Fibroblast of skin of right quadriceps (primary cell): ENCODE data around the gene ELSPBP1.
"Not testable (repeated sequence)": the region's sequence is repeated elsewhere in the genome, so short reads cannot be mapped to it uniquely, and the experiment has no call there.

Source experiments
- DNase-seq: peaks from one replicate; pipeline ENCODE4 v3.0.0-alpha.2; 2013

The ELSPBP1 gene

GRCh38 chr19:47994209-47994802, at the start of gene ELSPBP1:
Gene ELSPBP1, plus strand, starts transcription at chr19:47994632. Its CDS starts 14,036 bp downstream, at chr19:48008668.
- no peak for DNase-seq

GRCh38 chr19:47949852-47950521, 44.4 kb upstream of the ELSPBP1 start:
- not testable (repeated sequence) for DNase-seq

- not testable (repeated sequence) for DNase-seq
These were observed 42.3 kb upstream of the ELSPBP1 start for GRCh38 chr19:47952132-47952531.

GRCh38 chr19:47955936-47956335, 38.5 kb upstream of the ELSPBP1 start:
- DNase-seq, result not testable (repeated sequence)

GRCh38 chr19:47973529-47973928, 20.9 kb upstream of the ELSPBP1 start:
- DNase-seq, result no peak

GRCh38 chr19:47991191-47991808, 3.1 kb upstream of the ELSPBP1 start:
- DNase-seq, result no peak

GRCh38 chr19:47992070-47992469, 2.4 kb upstream of the ELSPBP1 start, which contains the start of gene BSPH1:
Gene BSPH1, minus strand, starts transcription at chr19:47992170. Its CDS starts 89 bp downstream, at chr19:47992081.
- no peak for DNase-seq

DNA sequence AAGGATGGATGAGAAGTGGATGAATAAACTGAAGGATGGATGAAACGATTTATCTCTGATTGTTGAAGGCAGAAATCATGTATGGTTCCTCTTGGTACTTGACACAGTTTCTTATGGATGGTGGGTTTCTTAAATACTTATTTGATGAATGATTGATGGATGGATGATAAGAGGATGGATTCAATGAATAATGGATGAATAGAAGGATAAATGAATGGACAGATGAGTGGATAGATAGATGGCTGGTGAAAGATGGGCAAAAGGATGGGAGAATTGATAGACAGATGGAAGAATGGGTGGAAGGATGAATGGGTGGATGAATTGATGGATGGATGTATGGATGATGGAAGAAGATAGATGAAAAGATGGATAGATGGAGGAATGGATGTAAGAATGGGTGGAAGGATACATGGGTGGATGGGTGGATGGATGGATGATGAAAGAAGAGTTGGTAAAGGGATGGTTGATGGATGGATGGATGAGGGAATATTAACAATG, 1.8 kb downstream of the ELSPBP1 start:
- no peak for DNase-seq

GRCh38 chr19:47998800-47999199, 4.4 kb downstream of the ELSPBP1 start:
- DNase-seq, result no peak

DNA sequence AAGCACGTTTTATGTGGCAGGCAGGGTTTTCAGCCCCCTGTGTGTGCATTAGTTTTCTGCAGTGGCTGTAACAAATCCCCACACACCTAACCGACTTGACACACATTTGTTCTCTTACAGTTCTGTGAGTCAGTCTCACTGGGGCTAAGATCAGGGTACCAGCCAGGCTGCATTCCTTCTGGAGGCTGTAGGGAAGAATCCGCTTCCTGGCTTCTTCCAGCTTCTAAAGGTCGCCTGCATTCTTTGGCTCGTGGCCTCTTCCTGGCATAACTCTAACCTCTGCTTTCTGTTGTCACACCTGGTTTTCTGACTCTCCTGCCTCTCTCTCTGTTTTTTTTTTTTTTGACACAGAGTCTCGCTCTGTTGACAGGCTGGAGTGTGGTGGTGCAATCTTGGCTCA, 6.4 kb downstream of the ELSPBP1 start:
- DNase-seq, result no peak

- no peak for DNase-seq
These were observed 9.8 kb downstream of the ELSPBP1 start for GRCh38 chr19:48004236-48004635.

DNA sequence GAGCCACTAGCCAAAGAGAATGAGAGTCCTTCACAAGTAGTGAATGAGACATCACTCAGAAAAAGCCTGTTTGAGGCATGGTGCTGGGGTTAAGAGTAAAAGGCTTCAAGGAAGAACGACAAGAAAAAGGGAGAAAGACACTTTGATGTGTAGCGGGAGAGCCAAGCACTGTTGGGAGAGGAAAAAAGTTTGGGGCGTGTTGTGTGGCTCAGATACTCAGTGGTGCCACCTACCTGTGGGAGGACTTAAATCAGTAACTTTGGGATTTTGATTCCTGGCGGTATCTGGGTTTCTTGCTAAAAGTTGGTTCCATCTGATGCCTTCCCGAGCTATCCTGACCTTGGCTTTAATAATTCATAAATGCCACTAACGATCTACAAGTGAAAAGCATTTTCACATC, 12.3 kb downstream of the ELSPBP1 start:
- no peak for DNase-seq

- no peak for DNase-seq
These were observed 16.7 kb downstream of the ELSPBP1 start for GRCh38 chr19:48010932-48011758.

DNA sequence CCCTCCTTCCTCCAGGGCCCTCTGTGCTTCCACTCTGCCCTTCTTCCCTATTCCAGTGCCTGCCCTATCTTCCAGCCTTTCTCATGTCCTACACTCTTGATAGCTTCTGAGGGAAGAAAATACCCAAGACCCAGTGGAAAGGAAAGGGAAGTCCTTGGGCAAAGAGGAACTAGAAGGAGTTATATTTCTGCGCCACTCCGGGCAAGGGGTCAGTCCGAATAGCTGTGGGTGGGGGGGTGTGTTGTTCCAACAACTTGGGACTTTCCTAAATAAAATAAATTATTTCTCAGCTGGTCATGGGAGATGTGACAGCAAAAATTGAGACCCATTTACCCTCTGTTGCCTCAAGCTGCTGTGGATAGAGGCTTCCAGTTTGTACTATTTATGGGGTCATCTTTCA, 26.3 kb downstream of the ELSPBP1 start:
- DNase-seq, result no peak

DNA sequence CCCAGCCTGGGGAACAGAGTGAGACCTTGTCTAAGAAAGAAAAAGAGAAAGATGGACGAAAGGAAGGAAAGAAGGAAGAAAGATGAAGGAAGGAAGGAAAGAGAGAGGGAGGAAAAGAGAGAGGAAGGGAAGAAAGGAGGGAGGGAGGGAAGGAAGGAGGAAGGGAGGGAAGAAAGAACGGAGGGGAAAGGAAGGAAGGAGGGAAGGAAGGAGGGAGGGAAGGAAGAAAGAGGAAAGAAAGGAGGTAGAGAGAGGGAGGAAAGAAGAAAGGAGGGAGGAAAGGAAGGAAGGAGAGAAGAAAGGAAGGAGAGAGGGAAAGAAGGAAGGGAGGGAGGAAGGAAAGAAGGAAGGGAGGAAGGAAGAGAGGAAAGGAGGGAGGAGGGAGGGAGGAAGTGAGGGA, 28.6 kb downstream of the ELSPBP1 start:
- DNase-seq, result no peak

GRCh38 chr19:48023518-48023917, 29.1 kb downstream of the ELSPBP1 start:
- no peak for DNase-seq

GRCh38 chr19:48025480-48025879, 31.0 kb downstream of the ELSPBP1 start:
- DNase-seq, result no peak

- DNase-seq, result no peak
These were observed 35.0 kb downstream of the ELSPBP1 start for GRCh38 chr19:48029431-48029830.

- no peak for DNase-seq
These were observed 35.6 kb downstream of the ELSPBP1 start for GRCh38 chr19:48030073-48030472.

GRCh38 chr19:48033604-48034003, 39.2 kb downstream of the ELSPBP1 start:
- DNase-seq, result no peak

- DNase-seq, result no peak
These were observed 42.3 kb downstream of the ELSPBP1 start for GRCh38 chr19:48036765-48037164.

DNA sequence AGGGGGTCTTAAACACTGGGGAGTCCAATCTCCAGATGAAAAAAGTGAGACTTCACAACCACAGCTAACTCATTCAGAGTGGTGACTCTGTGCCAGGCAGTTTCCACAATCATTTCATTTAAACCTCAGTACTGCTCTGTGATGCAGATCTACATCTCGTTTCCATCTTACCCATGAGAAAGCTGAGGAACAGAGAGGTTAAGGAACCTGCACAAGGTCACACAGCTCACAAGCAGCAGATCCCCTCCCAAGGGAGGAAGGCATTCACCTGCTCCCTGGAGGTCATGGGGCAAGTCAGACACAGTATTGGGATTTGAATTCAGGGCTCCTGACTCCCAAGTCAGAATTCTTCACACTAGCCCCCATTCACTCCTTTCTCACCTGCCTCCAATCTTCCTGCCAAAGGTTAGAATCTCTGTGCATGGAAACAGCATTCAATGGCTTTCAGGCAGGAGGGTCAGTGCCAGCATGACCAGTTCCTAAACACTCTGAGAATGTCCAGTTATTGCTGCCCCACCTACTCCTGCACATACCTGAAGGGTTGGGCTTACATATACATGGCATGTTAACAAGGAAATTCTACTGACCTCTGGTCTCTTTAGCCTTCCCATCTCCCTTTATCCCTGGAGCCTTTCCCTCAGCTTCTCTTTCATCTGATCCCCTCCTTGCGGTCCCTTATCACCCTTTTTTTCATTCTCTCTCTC, 47.6 kb downstream of the ELSPBP1 start:
- DNase-seq, result no peak
